Natural killer cell treated with Interleukin-12 subunit alpha and Interleukin-12 subunit beta and Interleukin-15 and Interleukin-18, amount 100 ng/mL, for 72 hours (primary cell): ENCODE data around the gene ZNF543. TPM values are rescaled to one million over a fixed set of nuclear protein-coding genes. Genes with fewer than 3 reads are reported as not detected.

Experiments used
- ATAC-seq, 2 donors: fragments of 150-1000 bp; cut with Tn5 transposase in 1 of 2; sonication (Bioruptor Pico), chemical (Tn5 transposase) in 1 of 2; 2 replicates each; pipeline ENCODE4 v1.10.0; 2021
- DNase-seq: peaks from one replicate; pipeline ENCODE4 v3.0.0; 2022; ENCODE audit warnings: low spot score
- H3K27ac Mint-ChIP-seq, 2 donors: 1 replicate in 1 of 2; 2 replicates in 1 of 2; pipeline ENCODE4 v1.8.0; 2022; ENCODE audit warnings: mixed read lengths in 2 of 2, mild to moderate bottlenecking in 1 of 2, moderate library complexity in 1 of 2
- H3K27me3 Mint-ChIP-seq, 2 donors: 1 replicate in 1 of 2; 2 replicates in 1 of 2; pipeline ENCODE4 v1.8.0; 2022; ENCODE audit warnings: mixed read lengths in 2 of 2
- H3K36me3 Mint-ChIP-seq: one replicate; pipeline ENCODE4 v1.8.0; 2022; ENCODE audit warnings: mixed read lengths
- H3K4me1 Mint-ChIP-seq, 2 donors: 1 replicate in 1 of 2; 2 replicates in 1 of 2; pipeline ENCODE4 v1.8.0; 2022; ENCODE audit warnings: low read depth in 2 of 2, mixed read lengths in 2 of 2, mild to moderate bottlenecking in 1 of 2
- H3K4me3 Mint-ChIP-seq: one replicate; pipeline ENCODE4 v1.8.0; 2022; ENCODE audit warnings: mixed read lengths
- H3K9me3 Mint-ChIP-seq: 2 replicates; pipeline ENCODE4 v1.8.0; 2022; ENCODE audit warnings: mixed read lengths
- total RNA-seq, 2 donors: library from RNA; stranded (reverse); gene quantifications; one replicate each; pipeline ENCODE4 v1.2.3, GENCODE V29; 2022

Gene ZNF543
- total RNA-seq, 2 donors from 2014 or later, result 5.9 to 7.2 TPM

DNA sequence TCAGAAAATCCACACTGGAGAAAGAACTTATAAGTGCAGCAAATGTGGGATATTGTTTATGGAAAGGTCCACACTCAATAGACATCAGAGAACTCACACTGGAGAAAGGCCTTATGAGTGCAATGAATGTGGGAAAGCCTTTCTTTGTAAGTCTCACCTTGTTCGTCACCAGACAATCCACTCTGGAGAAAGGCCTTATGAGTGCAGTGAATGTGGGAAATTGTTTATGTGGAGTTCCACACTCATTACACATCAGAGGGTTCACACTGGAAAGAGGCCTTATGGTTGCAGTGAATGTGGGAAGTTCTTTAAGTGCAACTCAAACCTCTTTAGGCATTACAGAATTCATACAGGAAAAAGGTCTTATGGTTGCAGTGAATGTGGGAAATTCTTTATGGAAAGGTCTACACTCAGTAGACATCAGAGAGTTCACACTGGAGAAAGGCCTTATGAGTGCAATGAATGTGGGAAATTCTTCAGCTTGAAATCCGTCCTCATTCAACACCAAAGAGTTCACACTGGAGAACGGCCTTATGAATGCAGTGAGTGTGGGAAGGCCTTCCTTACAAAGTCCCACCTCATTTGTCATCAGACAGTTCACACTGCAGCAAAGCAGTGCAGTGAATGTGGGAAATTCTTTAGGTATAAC, 57.4 kb downstream of the ZNF543 start:
- ATAC-seq (no peak), DNase-seq (no peak)
- Mint-ChIP-seq H3K4me3 (no peak overlapping the region), H3K4me1 (peaks cover 0 to 2% of the 10 kb centered on the region in 2 donors), H3K27me3 (no peaks in the 10 kb centered on the region), H3K9me3 (peaks cover 30% of the 10 kb centered on the region), H3K27ac (no peak overlapping the region), H3K36me3 (peaks cover 66% of the 10 kb centered on the region)

Other genes with a start within 250 kb of the ZNF543 start
- gene USP29, start 200.5 kb upstream of the ZNF543 start, total RNA-seq, result not detected
- gene ZIM3, start 175.3 kb upstream of the ZNF543 start, total RNA-seq, result not detected
- not detected for gene DUXA, start 153.0 kb upstream of the ZNF543 start, total RNA-seq
- gene ZNF264, start 129.0 kb upstream of the ZNF543 start, total RNA-seq, result 10 to 100 TPM; 40.0 to 40.6 TPM
- gene AURKC, start 89.4 kb upstream of the ZNF543 start, total RNA-seq, result 1 to 10 TPM; 1.0 to 2.0 TPM
- 10 to 100 TPM; 14.7 to 15.5 TPM for gene ZNF805, start 79.8 kb upstream of the ZNF543 start, total RNA-seq
- gene ZNF460, start 40.0 kb upstream of the ZNF543 start, total RNA-seq, result 100 to 1,000 TPM in 1 of 2 donors, 10 to 100 TPM in 1; 57.5 to 106 TPM
- gene ZNF304, start 30.8 kb downstream of the ZNF543 start, total RNA-seq, result 1 to 10 TPM; 4.7 to 9.8 TPM
- 1 to 10 TPM; 3.5 to 5.2 TPM for gene TRAPPC2B, start 43.1 kb downstream of the ZNF543 start, total RNA-seq
- 1 to 10 TPM; 2.2 to 3.0 TPM for gene ZNF547, start 43.1 kb downstream of the ZNF543 start, total RNA-seq
- gene ZNF548, start 69.4 kb downstream of the ZNF543 start, total RNA-seq, result 10 to 100 TPM; 18.9 to 22.0 TPM
- 10 to 100 TPM; 10.6 to 11.1 TPM for gene ZNF17, start 90.7 kb downstream of the ZNF543 start, total RNA-seq
- gene ZNF749, start 114.9 kb downstream of the ZNF543 start, total RNA-seq, result 10 to 100 TPM; 11.5 to 21.7 TPM
- gene VN1R1, start 136.7 kb downstream of the ZNF543 start, total RNA-seq, result under 1 TPM in 1 of 2 donors, not detected in 1; 0.21 TPM
- gene ZNF772, start 157.1 kb downstream of the ZNF543 start, total RNA-seq, result 1 to 10 TPM; 3.4 to 6.8 TPM
- 1 to 10 TPM; 6.7 to 7.2 TPM for gene ZNF419, start 167.3 kb downstream of the ZNF543 start, total RNA-seq
- 1 to 10 TPM; 4.8 to 5.6 TPM for gene ZNF773, start 179.5 kb downstream of the ZNF543 start, total RNA-seq
- gene ZNF549, start 206.9 kb downstream of the ZNF543 start, total RNA-seq, result 1 to 10 TPM; 4.8 to 7.3 TPM
- gene ZNF550, start 239.4 kb downstream of the ZNF543 start, total RNA-seq, result 1 to 10 TPM; 7.8 to 8.8 TPM